ENCODE measurements around the gene LRCH4.
"Not testable (repeated sequence)": the region's sequence is repeated elsewhere in the genome, so short reads cannot be mapped to it uniquely, and the experiment has no call there.

LRCH4 gene

GRCh38 chr7:100535982-100536381, 49.9 kb downstream of the LRCH4 start:
- not testable (repeated sequence) for H3K9me3 ChIP-seq (ENCODE audit: low read length); H3K4me3 ChIP-seq (ENCODE audit: low read length); H3K4me1 ChIP-seq (ENCODE audit: insufficient read depth, low read length); H2AFZ ChIP-seq (ENCODE audit: low read depth, low read length); H3K27me3 ChIP-seq (ENCODE audit: insufficient read depth, low read length); H3K36me3 ChIP-seq (ENCODE audit: insufficient read depth, low read length)

- no peaks in the 10 kb centered on the region for H3K36me3 ChIP-seq (ENCODE audit: insufficient read depth, low read length)
- H3K4me1 ChIP-seq (ENCODE audit: insufficient read depth, low read length), result no peaks in the 10 kb centered on the region
- no peaks in the 10 kb centered on the region for H3K27me3 ChIP-seq (ENCODE audit: insufficient read depth, low read length)
- H3K9me3 ChIP-seq (ENCODE audit: low read length), result no peaks in the 10 kb centered on the region
- H2AFZ ChIP-seq (ENCODE audit: low read depth, low read length), result no peak overlapping the region
- no peak overlapping the region for H3K4me3 ChIP-seq (ENCODE audit: low read length)
These were observed 53.5 kb downstream of the LRCH4 start for GRCh38 chr7:100532165-100533022.

- not testable (repeated sequence) for H3K4me1 ChIP-seq (ENCODE audit: insufficient read depth, low read length); H3K4me3 ChIP-seq (ENCODE audit: low read length); H3K9me3 ChIP-seq (ENCODE audit: low read length); H3K27me3 ChIP-seq (ENCODE audit: insufficient read depth, low read length); H2AFZ ChIP-seq (ENCODE audit: low read depth, low read length); H3K36me3 ChIP-seq (ENCODE audit: insufficient read depth, low read length)
These were observed 57.6 kb downstream of the LRCH4 start for GRCh38 chr7:100528108-100528866.

Data from neuron (in vitro differentiated cells).